ENCODE data around the gene NDFIP2. TPM values are rescaled to one million over a fixed set of nuclear protein-coding genes. Genes with fewer than 3 reads are reported as not detected.

The NDFIP2 gene
- total RNA-seq, 4 donors from 2014 or later: 72.2 to 103 (median 86.2) TPM

DNA sequence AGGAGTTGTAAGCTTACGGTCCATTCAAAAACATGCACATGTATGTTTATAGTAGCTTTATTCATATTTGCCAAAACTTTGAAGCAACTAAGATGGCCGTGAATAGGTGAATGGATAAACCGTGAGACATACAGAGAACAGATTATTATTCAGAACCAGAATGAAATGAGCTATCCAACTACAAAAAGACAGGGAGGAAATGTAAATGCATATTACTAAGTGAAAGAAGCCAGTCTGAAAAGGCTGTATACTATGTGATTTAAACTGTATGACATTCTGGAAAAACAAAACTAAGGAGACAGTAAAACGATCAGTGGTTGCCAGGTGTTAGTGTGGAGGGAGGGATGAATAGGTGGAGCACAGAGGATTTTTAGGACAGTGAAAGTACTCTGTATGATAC lies 19.9 kb downstream of the NDFIP2 start:
- H3K9me3 ChIP-seq: no peaks in the 10 kb centered on the region
- no peak for TF ChIP-seq POLR2A (IDR thresholded peaks at IDR 0.05)
- TF ChIP-seq EP300 (IDR thresholded peaks at IDR 0.05): no peak
- TF ChIP-seq POLR2AphosphoS5 (IDR thresholded peaks at IDR 0.05): no peak
- TF ChIP-seq, protein P1, sequence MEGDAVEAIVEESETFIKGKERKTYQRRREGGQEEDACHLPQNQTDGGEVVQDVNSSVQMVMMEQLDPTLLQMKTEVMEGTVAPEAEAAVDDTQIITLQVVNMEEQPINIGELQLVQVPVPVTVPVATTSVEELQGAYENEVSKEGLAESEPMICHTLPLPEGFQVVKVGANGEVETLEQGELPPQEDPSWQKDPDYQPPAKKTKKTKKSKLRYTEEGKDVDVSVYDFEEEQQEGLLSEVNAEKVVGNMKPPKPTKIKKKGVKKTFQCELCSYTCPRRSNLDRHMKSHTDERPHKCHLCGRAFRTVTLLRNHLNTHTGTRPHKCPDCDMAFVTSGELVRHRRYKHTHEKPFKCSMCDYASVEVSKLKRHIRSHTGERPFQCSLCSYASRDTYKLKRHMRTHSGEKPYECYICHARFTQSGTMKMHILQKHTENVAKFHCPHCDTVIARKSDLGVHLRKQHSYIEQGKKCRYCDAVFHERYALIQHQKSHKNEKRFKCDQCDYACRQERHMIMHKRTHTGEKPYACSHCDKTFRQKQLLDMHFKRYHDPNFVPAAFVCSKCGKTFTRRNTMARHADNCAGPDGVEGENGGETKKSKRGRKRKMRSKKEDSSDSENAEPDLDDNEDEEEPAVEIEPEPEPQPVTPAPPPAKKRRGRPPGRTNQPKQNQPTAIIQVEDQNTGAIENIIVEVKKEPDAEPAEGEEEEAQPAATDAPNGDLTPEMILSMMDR (IDR thresholded peaks at IDR 0.05): no peak
- H3K4me3 ChIP-seq: no peak overlapping the region
- no peak for DNase-seq (ENCODE audit: low spot score in 2 of 2)
- H3K27me3 ChIP-seq: no peaks in the 10 kb centered on the region
- no peak overlapping the region for H3K27ac ChIP-seq
- WGBS: 85% methylated on average over 4 of the region's 4 CpGs
- H3K4me1 ChIP-seq: peaks cover 43% of the 10 kb centered on the region
- H3K36me3 ChIP-seq: no peaks in the 10 kb centered on the region

GRCh38 chr13:79501538-79502232 lies 20.7 kb downstream of the NDFIP2 start:
- H3K27me3 ChIP-seq: no peaks in the 10 kb centered on the region
- DNase-seq (ENCODE audit: low spot score in 2 of 2): no peak
- H3K4me3 ChIP-seq: no peak overlapping the region
- no peak overlapping the region for H3K27ac ChIP-seq
- peaks cover 37% of the 10 kb centered on the region for H3K4me1 ChIP-seq
- TF ChIP-seq POLR2A (IDR thresholded peaks at IDR 0.05): no peak
- TF ChIP-seq, protein P1 (IDR thresholded peaks at IDR 0.05): no peak
- TF ChIP-seq POLR2AphosphoS5 (IDR thresholded peaks at IDR 0.05): no peak
- TF ChIP-seq EP300 (IDR thresholded peaks at IDR 0.05): no peak
- WGBS: 80% methylated on average over 7 of the region's 7 CpGs
- no peaks in the 10 kb centered on the region for H3K36me3 ChIP-seq
- no peaks in the 10 kb centered on the region for H3K9me3 ChIP-seq

GRCh38 chr13:79502859-79503468 lies 22.0 kb downstream of the NDFIP2 start:
- Histone ChIP-seq H3K27me3 (no peaks in the 10 kb centered on the region), H3K9me3 (no peaks in the 10 kb centered on the region), H3K27ac (no peak overlapping the region), H3K36me3 (no peaks in the 10 kb centered on the region), H3K4me1 (peaks cover 25% of the 10 kb centered on the region), H3K4me3 (no peak overlapping the region)
- 57% methylated on average over 3 of the region's 3 CpGs for WGBS
- no peak for DNase-seq (ENCODE audit: low spot score in 2 of 2)
- no peak for TF ChIP-seq EP300 (IDR thresholded peaks at IDR 0.05)
- no peak for TF ChIP-seq POLR2AphosphoS5 (IDR thresholded peaks at IDR 0.05)
- TF ChIP-seq, protein P1 (IDR thresholded peaks at IDR 0.05): no peak
- TF ChIP-seq POLR2A (IDR thresholded peaks at IDR 0.05): no peak

DNA sequence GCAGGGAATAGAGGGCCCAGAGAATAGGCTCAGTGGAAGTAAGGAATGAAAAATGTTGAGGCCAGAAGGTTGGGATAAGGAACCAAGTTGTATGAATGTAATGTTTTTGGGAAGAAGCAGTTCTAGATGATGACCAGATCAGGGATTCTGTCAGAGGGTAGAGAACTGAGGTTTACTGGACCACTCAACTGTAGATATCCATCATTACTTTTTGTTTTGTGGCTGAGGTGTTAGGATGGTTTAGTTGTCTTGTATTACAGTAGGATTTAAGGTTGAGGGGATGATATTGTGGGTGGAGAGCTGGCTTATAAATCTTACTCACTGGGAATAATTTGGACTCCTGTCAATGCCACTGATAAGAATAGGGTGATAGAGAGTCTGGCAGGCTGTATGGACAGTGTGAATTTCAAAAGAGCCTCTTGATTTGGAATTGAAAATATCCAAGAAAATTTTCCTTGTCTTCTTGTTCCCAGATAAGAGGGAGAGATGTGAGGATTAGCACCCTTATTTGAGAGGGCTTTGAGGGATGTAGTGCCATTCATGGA lies 22.6 kb downstream of the NDFIP2 start:
- DNase-seq (ENCODE audit: low spot score in 2 of 2): no peak
- H3K27ac ChIP-seq: no peak overlapping the region
- H3K27me3 ChIP-seq: no peaks in the 10 kb centered on the region
- H3K4me1 ChIP-seq: peaks cover 23% of the 10 kb centered on the region
- no peaks in the 10 kb centered on the region for H3K9me3 ChIP-seq
- H3K36me3 ChIP-seq: no peaks in the 10 kb centered on the region
- H3K4me3 ChIP-seq: no peak overlapping the region
- TF ChIP-seq, protein P1 (IDR thresholded peaks at IDR 0.05): no peak
- TF ChIP-seq POLR2AphosphoS5 (IDR thresholded peaks at IDR 0.05) (no peak), POLR2A (IDR thresholded peaks at IDR 0.05) (no peak), EP300 (IDR thresholded peaks at IDR 0.05) (no peak)

DNA sequence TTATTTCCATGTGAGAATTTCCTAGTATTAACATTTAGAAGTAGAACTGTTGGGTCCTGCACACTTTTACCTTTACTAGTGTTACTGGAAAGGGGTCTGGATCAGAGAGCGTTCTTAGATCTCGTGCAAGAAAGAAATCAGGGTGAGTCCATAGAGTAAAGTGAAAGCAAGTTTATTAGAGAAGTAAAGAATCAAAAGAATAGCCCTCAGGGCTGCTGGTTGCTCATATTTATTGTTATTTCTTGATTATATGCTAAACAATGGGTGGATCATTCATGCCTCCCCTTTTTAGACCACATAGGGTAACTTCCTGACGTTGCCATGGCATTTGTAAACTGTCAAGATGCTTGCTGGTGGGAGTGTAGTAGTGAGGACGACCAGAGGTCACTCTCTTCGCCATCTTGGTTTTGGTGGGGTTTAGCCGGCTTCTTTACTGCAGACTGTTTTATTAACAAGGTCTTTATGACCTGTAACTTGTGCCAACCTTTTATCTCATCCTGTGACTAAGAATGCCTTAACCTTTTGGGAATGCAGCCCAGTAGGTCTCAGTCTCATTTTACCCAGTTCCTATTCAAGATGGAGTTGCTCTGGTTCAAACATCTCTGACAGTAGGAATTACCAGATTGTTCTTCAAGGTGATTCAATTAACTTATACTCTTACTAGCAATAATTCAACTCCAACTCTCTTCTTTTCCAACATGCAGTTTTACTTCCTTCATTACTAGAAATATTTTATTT lies 27.4 kb downstream of the NDFIP2 start:
- no peak for DNase-seq (ENCODE audit: low spot score in 2 of 2)
- Histone ChIP-seq H3K27me3 (no peaks in the 10 kb centered on the region), H3K36me3 (no peaks in the 10 kb centered on the region), H3K27ac (no peak overlapping the region), H3K4me1 (peaks cover 13% of the 10 kb centered on the region), H3K4me3 (no peak overlapping the region), H3K9me3 (no peaks in the 10 kb centered on the region)
- TF ChIP-seq EP300 (IDR thresholded peaks at IDR 0.05) (no peak), POLR2A (IDR thresholded peaks at IDR 0.05) (no peak), POLR2AphosphoS5 (IDR thresholded peaks at IDR 0.05) (no peak)
- TF ChIP-seq, protein P1 (IDR thresholded peaks at IDR 0.05): no peak
- WGBS: 73% methylated on average over 6 of the region's 6 CpGs
